ENCODE measurements around the gene PITPNM2.

The PITPNM2 gene

GRCh38 chr12:123150744-123151456 lies at the start of gene PITPNM2:
TSS of gene PITPNM2 (minus strand) at chr12:123151090. CDS start at chr12:123034590, 116,500 bp downstream.
- peak in 16 of 56 donors; percentile 12 to 71 (median 21) for DNase-seq

GRCh38 chr12:123200414-123200813 lies 49.5 kb upstream of the PITPNM2 start:
- DNase-seq = no peak

GRCh38 chr12:123199936-123200335 lies 49.0 kb upstream of the PITPNM2 start:
- no peak for DNase-seq

GRCh38 chr12:123187637-123188036 lies 36.7 kb upstream of the PITPNM2 start:
- DNase-seq = no peak

- no peak for DNase-seq
Measured at GRCh38 chr12:123180171-123180570, 29.3 kb upstream of the PITPNM2 start.

GRCh38 chr12:123171967-123172366 lies 21.1 kb upstream of the PITPNM2 start:
- DNase-seq = no peak

GRCh38 chr12:123167329-123167728 lies 16.4 kb upstream of the PITPNM2 start:
- no peak for DNase-seq

GRCh38 chr12:123165537-123165936 lies 14.6 kb upstream of the PITPNM2 start:
- no peak for DNase-seq

- no peak for DNase-seq
Measured at GRCh38 chr12:123164710-123165261, 13.9 kb upstream of the PITPNM2 start.

- no peak for DNase-seq
Measured at GRCh38 chr12:123164222-123164621, 13.3 kb upstream of the PITPNM2 start.

- DNase-seq = no peak
Measured at GRCh38 chr12:123163227-123163626, 12.3 kb upstream of the PITPNM2 start.

GRCh38 chr12:123160801-123161487 lies 10.1 kb upstream of the PITPNM2 start:
- DNase-seq = no peak

- no peak for DNase-seq
Measured at GRCh38 chr12:123153906-123154305, 3.0 kb upstream of the PITPNM2 start.

- no peak for DNase-seq
Measured at GRCh38 chr12:123152833-123153232, 1.9 kb upstream of the PITPNM2 start.

- peak in 2 of 56 donors; percentile 18 to 34 for DNase-seq
Measured at GRCh38 chr12:123151457-123152454, 866 bp upstream of the PITPNM2 start.

- DNase-seq = peak in 3 of 56 donors; percentile 18 to 41 (median 37)
Measured at GRCh38 chr12:123150275-123150743, 581 bp downstream of the PITPNM2 start.

GRCh38 chr12:123149501-123150274 lies 1.2 kb downstream of the PITPNM2 start:
- peak in 8 of 56 donors; percentile 16 to 41 (median 24) for DNase-seq

GRCh38 chr12:123149088-123149487 lies 1.8 kb downstream of the PITPNM2 start:
- no peak for DNase-seq

GRCh38 chr12:123148655-123149054 lies 2.2 kb downstream of the PITPNM2 start:
- DNase-seq = no peak

GRCh38 chr12:123148223-123148622 lies 2.7 kb downstream of the PITPNM2 start:
- no peak for DNase-seq

Measured in nucleus accumbens (tissue), 56 donors.